K562 (cell line): ENCODE data around the gene YBX2. TPM values are rescaled to one million over a fixed set of nuclear protein-coding genes. Genes with fewer than 3 reads are reported as not detected.

Experiments
- CBFB ChIP-seq: sonication (generic); formaldehyde crosslinking; IDR thresholded peaks from 2 replicates; pipeline ENCODE4 v1.4.0; 2020; ENCODE audit warnings: mild to moderate bottlenecking, missing genetic modification reagents
- ETV1 ChIP-seq: fragments of 450-650 bp; conservative IDR thresholded peaks from 2 replicates; pipeline ENCODE4 v1.6.1; 2016; ENCODE audit warnings: missing genetic modification characterization, control low read depth, low read depth, missing compliant biosample characterization
- FIP1L1 ChIP-seq: fragments of 200-400 bp; formaldehyde crosslinking; IDR thresholded peaks from 2 replicates; pipeline ENCODE4 v1.6.1; 2018; ENCODE audit warnings: mild to moderate bottlenecking, low read depth, low read length; ENCODE audit not compliant: poor library complexity, severe bottlenecking
- FOXK2 ChIP-seq, 2 experiments: fragments of 450-650 bp; IDR thresholded peaks in 1 of 2; conservative IDR thresholded peaks in 1 of 2; 2 replicates each; pipeline ENCODE4 v1.6.1; 2016; ENCODE audit warnings: low read depth in 2 of 2, mild to moderate bottlenecking in 1 of 2
- FOXM1 ChIP-seq, 2 experiments: fragments of 450-650 bp in 1 of 2; sonication (generic) in 1 of 2; formaldehyde crosslinking in 1 of 2; IDR thresholded peaks; 2 replicates each; pipeline versions ENCODE4 v1.6.1 to v1.9.0; 2017 to 2022; ENCODE audit warnings: low read depth in 2 of 2, mild to moderate bottlenecking in 2 of 2, missing genetic modification reagents in 1 of 2, moderate library complexity in 1 of 2
- GABPB1 ChIP-seq: sonication (generic); formaldehyde crosslinking; IDR thresholded peaks from 2 replicates; pipeline ENCODE4 v1.8.0; 2022; ENCODE audit warnings: mild to moderate bottlenecking, missing genetic modification reagents
- HDAC2 ChIP-seq: fragments of 450-650 bp; IDR thresholded peaks from 2 replicates; pipeline ENCODE4 v1.6.1; 2016; ENCODE audit warnings: mild to moderate bottlenecking
- HDAC6 ChIP-seq: IDR thresholded peaks from 2 replicates; pipeline ENCODE4 v1.6.1; 2012; ENCODE audit warnings: low read depth, mild to moderate bottlenecking, control low read depth, inconsistent platforms, low read length, moderate library complexity
- HOXB6 ChIP-seq: fragments of 250-450 bp; sonication (Bioruptor Pico); IDR thresholded peaks from 2 replicates; pipeline ENCODE4 v1.5.1; 2022; ENCODE audit warnings: mild to moderate bottlenecking, borderline replicate concordance
- JUNB ChIP-seq: fragments of 450-650 bp; formaldehyde crosslinking; conservative IDR thresholded peaks from 2 replicates; pipeline ENCODE4 v1.4.0; 2020; ENCODE audit warnings: mild to moderate bottlenecking
- MEIS2 ChIP-seq: fragments of 450-650 bp; IDR thresholded peaks from 2 replicates; pipeline ENCODE4 v1.6.1; 2014; ENCODE audit warnings: mild to moderate bottlenecking; ENCODE audit not compliant: partially characterized antibody
- NFE2 ChIP-seq: IDR thresholded peaks from 2 replicates; pipeline ENCODE4 v1.6.1; 2014; ENCODE audit warnings: antibody characterized with exemption, low read depth
- NR2C1 ChIP-seq, 2 experiments: fragments of 450-650 bp; IDR thresholded peaks; 2 replicates each; pipeline ENCODE4 v1.6.1; 2017; ENCODE audit warnings: mild to moderate bottlenecking in 2 of 2, antibody characterized with exemption in 1 of 2, inconsistent platforms in 1 of 2, missing compliant biosample characterization in 1 of 2, missing genetic modification characterization in 1 of 2
- NRF1 ChIP-seq, 2 experiments: fragments of 450-650 bp; IDR thresholded peaks in 1 of 2; conservative IDR thresholded peaks in 1 of 2; 2 replicates each; pipeline ENCODE4 v1.6.1; 2014; ENCODE audit warnings: mild to moderate bottlenecking in 2 of 2
- PHF8 ChIP-seq: fragments of 200-600 bp; sonication (generic); IDR thresholded peaks from 2 replicates; pipeline ENCODE4 v1.6.1; 2012; ENCODE audit warnings: mixed run types, mild to moderate bottlenecking, inconsistent platforms, low read length, moderate library complexity, borderline replicate concordance
- SPI1 ChIP-seq: IDR thresholded peaks from 2 replicates; pipeline ENCODE4 v1.6.1; 2011; ENCODE audit warnings: low read depth, low read length, control low read depth, borderline replicate concordance
- TBP ChIP-seq: optimal IDR thresholded peaks from 2 replicates; pipeline ENCODE3; 2011; ENCODE audit warnings: low read depth, low read length, improper control_type of control experiment
- YY1 ChIP-seq, 3 experiments: IDR thresholded peaks; 2 replicates each; pipeline ENCODE4 v1.6.1; 2011; ENCODE audit warnings: low read length in 2 of 3, mild to moderate bottlenecking in 2 of 3, moderate library complexity in 2 of 3, borderline replicate concordance in 1 of 3, control low read depth in 1 of 3, low read depth in 1 of 3; ENCODE audit not compliant: insufficient read depth in 3 of 3, insufficient replicate concordance in 2 of 3, control insufficient read depth in 1 of 3, insufficient read length in 1 of 3; ENCODE audit errors: extremely low read depth in 1 of 3
- ZNF282 ChIP-seq: sonication (generic); formaldehyde crosslinking; IDR thresholded peaks from 2 replicates; pipeline ENCODE4 v1.8.1; 2023; ENCODE audit warnings: missing genetic modification reagents
- ZNF830 ChIP-seq: fragments of 250-450 bp; sonication (Bioruptor Pico); IDR thresholded peaks from 2 replicates; pipeline ENCODE4 v1.5.0; 2021; ENCODE audit warnings: mild to moderate bottlenecking
- polyA plus RNA-seq, 8 experiments: library from polyadenylated mRNA; depleted of rRNA in 4 of 8; stranded (reverse) in 5 of 8; unstranded in 3 of 8; fragments of >200 nt; fragmentation: Nextera tagmentation in 2 of 8; fragmentation: Illumina TruSeq in 1 of 8; extraction: Ambion mirVana in 2 of 8; extraction: Trizol in 1 of 8; gene quantifications; 2 replicates each; pipeline versions ENCODE4 v1.2.1 to v1.2.3, GENCODE V29; 2011 to 2014; ENCODE audit warnings: inconsistent platforms in 1 of 8, missing spikeins in 1 of 8
- total RNA-seq, 7 experiments: library from RNA; depleted of rRNA in 6 of 7; stranded (reverse); fragments of >200 nt in 6 of 7; fragmentation: Illumina TruSeq in 2 of 7; extraction: Trizol in 2 of 7; gene quantifications; 2 replicates each; pipeline versions ENCODE4 v1.2.1 to v1.2.3, GENCODE V29; 2011 to 2021; ENCODE audit warnings: low replicate concordance in 1 of 7
- TF ChIP-seq, protein P1 (sequence below), 3 experiments: fragments of 200-800 bp in 1 of 3; fragments of 250-450 bp in 1 of 3; fragments of 450-650 bp in 1 of 3; sonication (Bioruptor Pico) in 1 of 3; sonication (Bioruptor generic) in 1 of 3; formaldehyde crosslinking in 1 of 3; IDR thresholded peaks; 2 replicates each; pipeline versions ENCODE4 v1.6.1 to v1.8.0; 2016 to 2022; ENCODE audit warnings: mild to moderate bottlenecking in 2 of 3, missing genetic modification characterization in 2 of 3, missing compliant biosample characterization in 1 of 3, moderate library complexity in 1 of 3
- TF ChIP-seq, protein P2 (sequence below), 2 experiments: fragments of 200-800 bp in 1 of 2; sonication (Bioruptor generic) in 1 of 2; sonication (generic) in 1 of 2; formaldehyde crosslinking in 1 of 2; IDR thresholded peaks in 1 of 2; conservative IDR thresholded peaks in 1 of 2; 2 replicates each; pipeline versions ENCODE4 v1.5.0 to v1.6.1; 2016 to 2020; ENCODE audit warnings: missing compliant biosample characterization in 1 of 2, missing genetic modification characterization in 1 of 2, missing genetic modification reagents in 1 of 2

YBX2 gene
- total and polyA plus RNA-seq, 9 of the 15 experiments (the other 6 are each of a cell fraction or from before 2014, with no cell fraction given) = 0.03 to 0.59 (median 0.27) TPM; not detected in 6

DNA sequence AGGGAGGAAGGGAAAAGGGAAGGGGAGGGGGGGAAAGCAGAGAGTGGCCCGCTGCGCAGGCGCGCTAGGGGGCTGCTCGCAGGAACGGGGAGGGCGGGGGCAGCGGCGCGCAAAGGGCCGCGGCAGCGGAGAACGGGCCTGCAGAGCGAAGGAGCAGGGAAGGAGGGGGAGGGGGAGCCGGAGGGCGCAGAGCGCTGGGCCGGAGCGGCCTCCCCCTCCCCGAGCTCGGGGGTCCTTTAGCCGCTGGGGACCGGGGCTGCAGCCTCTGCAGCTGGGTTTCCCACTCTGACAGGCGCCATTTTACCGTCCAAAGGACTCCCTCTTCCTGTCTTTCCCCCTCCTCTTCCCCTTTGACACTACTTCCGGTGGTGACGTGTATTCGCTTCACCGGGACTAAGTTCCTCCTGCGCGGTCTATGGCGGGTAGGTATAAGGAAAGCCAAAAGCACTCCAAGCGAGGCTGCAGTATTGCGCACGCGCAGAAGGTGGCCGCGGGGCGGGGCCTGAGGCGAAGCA, 42.7 kb downstream of the YBX2 start, which contains the start of gene CTDNEP1 (continued):
- TF ChIP-seq, protein P1, sequence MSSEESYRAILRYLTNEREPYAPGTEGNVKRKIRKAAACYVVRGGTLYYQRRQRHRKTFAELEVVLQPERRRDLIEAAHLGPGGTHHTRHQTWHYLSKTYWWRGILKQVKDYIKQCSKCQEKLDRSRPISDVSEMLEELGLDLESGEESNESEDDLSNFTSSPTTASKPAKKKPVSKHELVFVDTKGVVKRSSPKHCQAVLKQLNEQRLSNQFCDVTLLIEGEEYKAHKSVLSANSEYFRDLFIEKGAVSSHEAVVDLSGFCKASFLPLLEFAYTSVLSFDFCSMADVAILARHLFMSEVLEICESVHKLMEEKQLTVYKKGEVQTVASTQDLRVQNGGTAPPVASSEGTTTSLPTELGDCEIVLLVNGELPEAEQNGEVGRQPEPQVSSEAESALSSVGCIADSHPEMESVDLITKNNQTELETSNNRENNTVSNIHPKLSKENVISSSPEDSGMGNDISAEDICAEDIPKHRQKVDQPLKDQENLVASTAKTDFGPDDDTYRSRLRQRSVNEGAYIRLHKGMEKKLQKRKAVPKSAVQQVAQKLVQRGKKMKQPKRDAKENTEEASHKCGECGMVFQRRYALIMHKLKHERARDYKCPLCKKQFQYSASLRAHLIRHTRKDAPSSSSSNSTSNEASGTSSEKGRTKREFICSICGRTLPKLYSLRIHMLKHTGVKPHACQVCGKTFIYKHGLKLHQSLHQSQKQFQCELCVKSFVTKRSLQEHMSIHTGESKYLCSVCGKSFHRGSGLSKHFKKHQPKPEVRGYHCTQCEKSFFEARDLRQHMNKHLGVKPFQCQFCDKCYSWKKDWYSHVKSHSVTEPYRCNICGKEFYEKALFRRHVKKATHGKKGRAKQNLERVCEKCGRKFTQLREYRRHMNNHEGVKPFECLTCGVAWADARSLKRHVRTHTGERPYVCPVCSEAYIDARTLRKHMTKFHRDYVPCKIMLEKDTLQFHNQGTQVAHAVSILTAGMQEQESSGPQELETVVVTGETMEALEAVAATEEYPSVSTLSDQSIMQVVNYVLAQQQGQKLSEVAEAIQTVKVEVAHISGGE (CRISPR knock-in tag; IDR thresholded peaks at IDR 0.05) = peak in 2 of 3 experiments; percentile 74 to 91; a peak in 4 of 6 replicates
- no peak for TF ChIP-seq JUNB (CRISPR knock-in tag)
- TF ChIP-seq FOXK2 (conservative IDR thresholded peaks at IDR 0.05 in 1 of 2, IDR thresholded peaks at IDR 0.05 in 1 of 2; ENCODE audit: low read depth in 2 of 2) = no peak
- peak; percentile 40; the same call in 1 of the 2 replicates for TF ChIP-seq PHF8
- TF ChIP-seq SPI1 = peak; percentile 82
- TF ChIP-seq FIP1L1 = no peak
- TF ChIP-seq ZNF282 (CRISPR knock-in tag) = no peak
- no peak for TF ChIP-seq CBFB (CRISPR knock-in tag)
- no peak for TF ChIP-seq HOXB6 (CRISPR knock-in tag)
- TF ChIP-seq, protein P2, sequence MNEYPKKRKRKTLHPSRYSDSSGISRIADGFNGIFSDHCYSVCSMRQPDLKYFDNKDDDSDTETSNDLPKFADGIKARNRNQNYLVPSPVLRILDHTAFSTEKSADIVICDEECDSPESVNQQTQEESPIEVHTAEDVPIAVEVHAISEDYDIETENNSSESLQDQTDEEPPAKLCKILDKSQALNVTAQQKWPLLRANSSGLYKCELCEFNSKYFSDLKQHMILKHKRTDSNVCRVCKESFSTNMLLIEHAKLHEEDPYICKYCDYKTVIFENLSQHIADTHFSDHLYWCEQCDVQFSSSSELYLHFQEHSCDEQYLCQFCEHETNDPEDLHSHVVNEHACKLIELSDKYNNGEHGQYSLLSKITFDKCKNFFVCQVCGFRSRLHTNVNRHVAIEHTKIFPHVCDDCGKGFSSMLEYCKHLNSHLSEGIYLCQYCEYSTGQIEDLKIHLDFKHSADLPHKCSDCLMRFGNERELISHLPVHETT (CRISPR knock-in tag; conservative IDR thresholded peaks at IDR 0.05 in 1 of 2, IDR thresholded peaks at IDR 0.05 in 1 of 2) = peak in 1 of 2 experiments; percentile 91; a peak in 2 of 4 replicates
- TF ChIP-seq MEIS2 = peak; percentile 61
- peak; percentile 40 for TF ChIP-seq TBP
- TF ChIP-seq HDAC2 = no peak
- peak; percentile 91 for TF ChIP-seq NR2C1 (IDR thresholded peaks at IDR 0.05)
- TF ChIP-seq NR2C1 (tag; IDR thresholded peaks at IDR 0.05) = peak; percentile 92
- TF ChIP-seq NFE2 = no peak
- TF ChIP-seq FOXM1 (IDR thresholded peaks at IDR 0.05; ENCODE audit: low read depth) = no peak
- no peak for TF ChIP-seq FOXM1 (CRISPR knock-in tag; IDR thresholded peaks at IDR 0.05; ENCODE audit: low read depth)
- TF ChIP-seq HDAC6 = no peak
- TF ChIP-seq NRF1 (conservative IDR thresholded peaks at IDR 0.05 in 1 of 2, IDR thresholded peaks at IDR 0.05 in 1 of 2) = peak; percentile 92 to 93
- peak; percentile 55 to 94 (median 89) for TF ChIP-seq YY1 (IDR thresholded peaks at IDR 0.05; ENCODE audit: borderline replicate concordance in 1 of 3, control insufficient read depth in 1 of 3, extremely low read depth in 1 of 3, insufficient read depth in 3 of 3, insufficient read length in 1 of 3, insufficient replicate concordance in 2 of 3, low read depth in 1 of 3, low read length in 2 of 3)
- TF ChIP-seq GABPB1 (CRISPR knock-in tag) = peak; percentile 91
- peak; percentile 67 for TF ChIP-seq ETV1 (tag)
- no peak for TF ChIP-seq ZNF830 (CRISPR knock-in tag)
